HK-2 (cell line): ENCODE measurements around the gene ITGAV.
"Not testable (repeated sequence)": the region's sequence is repeated elsewhere in the genome, so short reads cannot be mapped to it uniquely, and the experiment has no call there.

Source experiments
- DNase-seq: peaks from one replicate; pipeline ENCODE4 v3.0.0-alpha.2; 2018; ENCODE audit not compliant: unreplicated experiment

ITGAV gene

GRCh38 chr2:186589612-186590349 lies at the start of gene ITGAV:
Gene ITGAV, plus strand, starts transcription at chr2:186590056. Its CDS starts 283 bp downstream, at chr2:186590339.
- DNase-seq = peak; percentile 96

- DNase-seq = no peak
Measured at GRCh38 chr2:186540941-186541340, 48.9 kb upstream of the ITGAV start.

GRCh38 chr2:186542002-186542401 lies 47.9 kb upstream of the ITGAV start:
- no peak for DNase-seq

GRCh38 chr2:186543561-186544131 lies 46.2 kb upstream of the ITGAV start:
- DNase-seq = no peak

GRCh38 chr2:186544255-186544675 lies 45.6 kb upstream of the ITGAV start:
- no peak for DNase-seq

GRCh38 chr2:186546846-186547245 lies 43.0 kb upstream of the ITGAV start:
- no peak for DNase-seq

- no peak for DNase-seq
Measured at GRCh38 chr2:186551323-186552050, 38.4 kb upstream of the ITGAV start.

- DNase-seq = no peak
Measured at GRCh38 chr2:186554429-186554828, 35.4 kb upstream of the ITGAV start.

GRCh38 chr2:186554850-186555671 lies 34.8 kb upstream of the ITGAV start:
- DNase-seq = no peak

GRCh38 chr2:186558512-186559276 lies 31.2 kb upstream of the ITGAV start:
- no peak for DNase-seq

- DNase-seq = no peak
Measured at GRCh38 chr2:186559370-186559769, 30.5 kb upstream of the ITGAV start.

GRCh38 chr2:186559848-186560247 lies 30.0 kb upstream of the ITGAV start:
- no peak for DNase-seq

GRCh38 chr2:186560254-186560653 lies 29.6 kb upstream of the ITGAV start:
- DNase-seq = no peak

GRCh38 chr2:186561467-186562208 lies 28.2 kb upstream of the ITGAV start:
- no peak for DNase-seq

GRCh38 chr2:186562209-186562578 lies 27.7 kb upstream of the ITGAV start:
- DNase-seq = no peak

GRCh38 chr2:186568600-186568999 lies 21.3 kb upstream of the ITGAV start:
- DNase-seq = not testable (repeated sequence)

- not testable (repeated sequence) for DNase-seq
Measured at GRCh38 chr2:186569127-186569526, 20.7 kb upstream of the ITGAV start.

GRCh38 chr2:186569897-186570296 lies 20.0 kb upstream of the ITGAV start:
- DNase-seq = no peak

GRCh38 chr2:186570604-186571003 lies 19.3 kb upstream of the ITGAV start:
- DNase-seq = peak; percentile 53

- no peak for DNase-seq
Measured at GRCh38 chr2:186572705-186573104, 17.2 kb upstream of the ITGAV start.

GRCh38 chr2:186573531-186573930 lies 16.3 kb upstream of the ITGAV start:
- DNase-seq = no peak
